Lung (tissue), 12 donors: ENCODE measurements around the gene SDCBP2. TPM values are rescaled to one million over a fixed set of nuclear protein-coding genes. Genes with fewer than 3 reads are reported as not detected.

Experiments
- ATAC-seq: fragments of 200-7000 bp; cut with Tn5 transposase; one replicate; pipeline ENCODE4 v1.9.1; 2020; ENCODE audit warnings: moderate number of reproducible peaks; ENCODE audit not compliant: insufficient read depth, low FRiP score
- DNase-seq, 3 donors: peaks; one replicate each; pipeline ENCODE4 v3.0.0-alpha.2; 2013 to 2017
- H3K27ac ChIP-seq, 2 donors: one replicate each; pipeline ENCODE4 v1.5.1; 2013; ENCODE audit warnings: mild to moderate bottlenecking in 2 of 2, moderate library complexity in 2 of 2, control low read depth in 1 of 2, inconsistent platforms in 1 of 2, low read depth in 1 of 2, low read length in 1 of 2
- H3K27me3 ChIP-seq, 3 donors: one replicate each; pipeline ENCODE4 v1.5.1; 2013; ENCODE audit warnings: low read length in 2 of 3; ENCODE audit not compliant: control insufficient read depth in 3 of 3, insufficient read depth in 3 of 3
- H3K36me3 ChIP-seq, 4 donors: one replicate each; pipeline ENCODE4 v1.5.1; 2013; ENCODE audit warnings: low read length in 4 of 4, mild to moderate bottlenecking in 1 of 4, moderate library complexity in 1 of 4; ENCODE audit not compliant: control insufficient read depth in 4 of 4, insufficient read depth in 4 of 4
- H3K4me1 ChIP-seq, 5 donors: one replicate each; pipeline ENCODE4 v1.5.1; 2013; ENCODE audit warnings: low read length in 5 of 5, mild to moderate bottlenecking in 2 of 5, moderate library complexity in 1 of 5; ENCODE audit not compliant: control insufficient read depth in 5 of 5, insufficient read depth in 5 of 5
- H3K4me3 ChIP-seq: one replicate; pipeline ENCODE4 v1.5.1; 2013; ENCODE audit warnings: mild to moderate bottlenecking, control low read depth, moderate library complexity
- H3K9ac ChIP-seq, 2 donors: one replicate each; pipeline ENCODE4 v1.5.1; 2013; ENCODE audit warnings: low read length in 2 of 2, control low read depth in 1 of 2; ENCODE audit not compliant: insufficient read depth in 1 of 2
- H3K9me3 ChIP-seq, 4 donors: one replicate each; pipeline ENCODE4 v1.5.1; 2013; ENCODE audit warnings: low read length in 3 of 4, mild to moderate bottlenecking in 1 of 4, moderate library complexity in 1 of 4; ENCODE audit not compliant: control insufficient read depth in 4 of 4, insufficient read depth in 3 of 4
- CTCF ChIP-seq: IDR thresholded peaks from 2 replicates; pipeline ENCODE4 v1.5.1; 2012; ENCODE audit warnings: mild to moderate bottlenecking; ENCODE audit errors: control extremely low read depth, extremely low read depth
- WGBS, 2 donors: extraction: QIAGEN DNeasy Blood & Tissue Kit; methylation state at CpG; one replicate each; pipeline ENCODE4 v1.1.7; 2013; 5-methylcytosine and 5-hydroxymethylcytosine counted together
- polyA plus RNA-seq, 2 donors: library from polyadenylated mRNA; stranded (reverse); fragments of 200-250 nt; gene quantifications; one replicate each; pipeline ENCODE4 v1.2.1, GENCODE V29; 2013
- total RNA-seq, 2 donors: library from RNA; depleted of rRNA in 1 of 2; stranded (reverse); fragments of >200 nt in 1 of 2; gene quantifications; one replicate each; pipeline ENCODE4 v1.2.1, GENCODE V29; 2014 to 2021
- donor health status: control.
- donor health status: control.
- donor health status: Bipolar disorder and iron deficiency.
- donor health status: healthy.
- donor health status: DM: yes; HTN: yes; CAD: no.

Gene SDCBP2
- total and polyA plus RNA-seq, 4 donors: 3.5 to 18.1 (median 12.5) TPM

- H3K27ac ChIP-seq: no peak overlapping the region
- peaks cover 0 to 1% (median 0%) of the 10 kb centered on the region in 4 donors for H3K36me3 ChIP-seq
- ATAC-seq (no peak), DNase-seq (no peak)
- H3K9ac ChIP-seq: no peak overlapping the region
- no peak overlapping the region for H3K4me3 ChIP-seq
- H3K4me1 ChIP-seq: peaks cover 0 to 12% (median 0%) of the 10 kb centered on the region in 5 donors
- WGBS, 2 donors: 97% methylated on average over 3 of the region's 3 CpGs
- H3K9me3 ChIP-seq: peaks cover 0 to 2% (median 0%) of the 10 kb centered on the region in 4 donors
- no peak for TF ChIP-seq CTCF
- peaks cover 0 to 2% (median 0%) of the 10 kb centered on the region in 3 donors for H3K27me3 ChIP-seq
These were observed 59.1 kb downstream of the SDCBP2 start for GRCh38 chr20:1269850-1270249.

GRCh38 chr20:1269235-1269634 is 59.7 kb downstream of the SDCBP2 start:
- 94 to 95% methylated on average over 8 of the region's 8 CpGs for WGBS, 2 donors
- Histone ChIP-seq H3K9me3 (peaks cover 0 to 2% (median 0%) of the 10 kb centered on the region in 4 donors), H3K4me1 (peaks cover 0 to 12% (median 2%) of the 10 kb centered on the region in 5 donors), H3K36me3 (peaks cover 0 to 1% (median 0%) of the 10 kb centered on the region in 4 donors), H3K27ac (no peak overlapping the region), H3K4me3 (no peak overlapping the region), H3K27me3 (peaks cover 0 to 2% (median 0%) of the 10 kb centered on the region in 3 donors), H3K9ac (no peak overlapping the region)
- no peak for TF ChIP-seq CTCF
- DNase-seq: no peak
- ATAC-seq: no peak

- no peak for TF ChIP-seq CTCF
- Histone ChIP-seq H3K36me3 (peaks cover 0 to 1% (median 0%) of the 10 kb centered on the region in 4 donors), H3K27me3 (peaks cover 0 to 2% (median 0%) of the 10 kb centered on the region in 3 donors), H3K4me3 (no peak overlapping the region), H3K9ac (no peak overlapping the region), H3K27ac (no peak overlapping the region), H3K4me1 (peaks cover 0 to 16% (median 2%) of the 10 kb centered on the region in 5 donors), H3K9me3 (peaks cover 0 to 2% (median 0%) of the 10 kb centered on the region in 4 donors)
- no peak for ATAC-seq
- no peak for DNase-seq
- WGBS, 2 donors: 98 to 99% methylated on average over 3 of the region's 3 CpGs
These were observed 61.0 kb downstream of the SDCBP2 start for GRCh38 chr20:1267809-1268374.
